AML-193 (cell line): Measurements from ENCODE around the gene ARIH1.
"Not testable (repeated sequence)": the region's sequence is repeated elsewhere in the genome, so short reads cannot be mapped to it uniquely, and the experiment has no call there.

Experiments used
- DNase-seq, 2 experiments: peaks; one replicate each; lab custom pipeline; 2025; lab: John Stamatoyannopoulos, UW

The ARIH1 gene

GRCh38 chr15:72608084-72608483 lies 134.0 kb downstream of the ARIH1 start:
- not testable (repeated sequence) for DNase-seq

- no peak for DNase-seq
These were observed 135.7 kb downstream of the ARIH1 start for GRCh38 chr15:72609862-72610261.

- DNase-seq: not testable (repeated sequence)
These were observed 138.2 kb downstream of the ARIH1 start for GRCh38 chr15:72612324-72612723.

DNA sequence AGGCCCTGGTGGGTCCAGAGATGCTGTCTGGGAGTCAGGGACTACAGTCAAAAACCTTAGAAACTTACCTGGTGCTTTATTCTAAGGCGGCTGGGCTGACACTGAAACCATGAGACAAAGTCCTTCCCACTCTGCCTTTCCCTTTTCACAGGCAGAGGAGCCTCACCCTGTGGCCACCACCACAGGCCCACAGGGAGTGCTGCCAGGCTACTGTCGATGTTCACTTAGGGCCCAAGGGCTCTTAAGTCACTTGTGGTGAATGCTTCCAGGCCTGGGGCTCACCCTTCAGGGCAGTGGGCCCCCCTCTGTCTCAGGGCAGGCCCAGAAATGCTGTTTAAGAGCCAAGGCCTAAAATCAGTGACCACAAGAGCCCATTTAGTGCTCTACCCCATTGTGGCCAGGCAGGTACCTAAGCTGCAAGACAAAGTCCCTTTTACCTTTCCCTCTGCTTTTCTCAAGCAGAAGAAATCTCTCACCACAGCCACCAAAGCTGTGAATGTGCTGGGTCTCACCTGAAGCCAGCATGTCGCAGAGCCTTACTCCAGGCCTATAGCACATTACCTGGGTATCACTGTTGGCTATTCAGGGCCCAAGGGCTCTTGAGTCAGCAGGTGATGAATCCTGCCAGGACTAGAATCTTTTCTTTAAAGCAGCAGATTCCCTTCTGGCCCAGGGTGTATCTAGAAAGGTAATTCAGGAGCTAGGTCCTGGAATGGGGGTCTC lies 140.8 kb downstream of the ARIH1 start:
- DNase-seq: no peak

GRCh38 chr15:72615533-72616233 lies 141.6 kb downstream of the ARIH1 start:
- DNase-seq: not testable (repeated sequence)

DNA sequence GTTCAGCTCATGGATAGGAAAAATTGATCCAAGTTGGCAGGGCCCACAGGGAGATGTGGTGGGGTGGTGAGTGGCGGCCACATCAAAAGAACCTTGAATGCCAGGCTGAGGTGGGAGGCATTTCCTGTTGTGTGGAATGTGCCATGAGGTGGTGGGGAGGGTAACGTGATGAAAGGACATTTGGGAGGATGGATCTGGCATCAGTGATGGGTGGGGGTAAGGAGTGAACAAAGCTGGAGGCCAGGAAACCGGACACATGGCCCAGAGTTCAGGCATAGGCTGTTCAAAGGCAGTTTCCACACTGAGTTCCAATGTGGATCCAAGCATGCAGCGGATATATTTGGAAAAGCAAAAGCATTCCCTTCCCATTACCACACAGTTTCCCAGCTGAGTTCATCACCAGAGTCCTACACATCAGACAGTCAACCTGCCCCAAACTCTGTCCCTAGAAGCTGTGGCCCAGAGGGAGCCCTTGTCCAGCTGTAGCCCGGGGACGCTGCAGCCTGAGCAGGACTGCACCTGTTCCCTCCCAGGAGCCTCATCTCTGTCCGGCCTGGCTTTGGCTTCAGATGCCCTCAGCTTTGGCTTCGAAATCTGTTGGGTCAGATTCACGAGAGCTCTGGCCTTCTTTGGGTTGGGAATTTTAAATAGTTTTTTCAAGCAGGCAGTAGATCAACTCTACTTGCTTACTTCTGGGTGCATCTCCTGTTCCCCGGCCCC lies 142.5 kb downstream of the ARIH1 start:
- no peak for DNase-seq

GRCh38 chr15:72623854-72624253 lies 149.7 kb downstream of the ARIH1 start:
- not testable (repeated sequence) for DNase-seq

DNA sequence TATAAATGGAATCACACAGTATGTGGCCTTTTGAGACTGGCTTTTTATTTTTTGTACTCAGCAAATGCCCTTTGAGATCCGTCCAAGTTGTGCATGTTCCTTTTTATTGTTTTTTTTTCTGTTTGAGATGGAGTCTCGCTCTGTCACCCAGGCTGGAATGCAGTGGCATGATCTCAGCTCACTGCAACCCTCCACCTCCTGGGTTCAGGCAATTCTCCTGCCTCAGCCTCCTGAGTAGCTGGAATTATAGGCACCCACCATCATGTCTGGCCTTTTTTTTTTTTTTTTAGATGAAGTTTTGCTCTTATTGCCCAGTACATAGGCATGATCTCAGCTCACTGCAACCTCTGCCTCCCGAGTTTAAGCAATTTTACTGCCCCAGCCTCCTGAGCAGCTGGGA lies 152.0 kb downstream of the ARIH1 start:
- DNase-seq: not testable (repeated sequence)

- not testable (repeated sequence) for DNase-seq
These were observed 154.3 kb downstream of the ARIH1 start for GRCh38 chr15:72628249-72629067.

- DNase-seq: not testable (repeated sequence)
These were observed 155.0 kb downstream of the ARIH1 start for GRCh38 chr15:72629068-72629570.

- DNase-seq: not testable (repeated sequence)
These were observed 162.6 kb downstream of the ARIH1 start for GRCh38 chr15:72636519-72637282.

- not testable (repeated sequence) for DNase-seq
These were observed 165.8 kb downstream of the ARIH1 start for GRCh38 chr15:72639759-72640483.

GRCh38 chr15:72642271-72642670 lies 168.1 kb downstream of the ARIH1 start:
- not testable (repeated sequence) for DNase-seq

- not testable (repeated sequence) for DNase-seq
These were observed 174.6 kb downstream of the ARIH1 start for GRCh38 chr15:72648631-72649253.
